H1 (cell line): Measurements from ENCODE around the gene TWNK. TPM values are rescaled to one million over a fixed set of nuclear protein-coding genes. Genes with fewer than 3 reads are reported as not detected.

Experiments used
- CTCF ChIA-PET: fragments of 300-600 bp; sonication (Branson Sonifier 250); formaldehyde crosslinking; loops from one replicate; lab custom pipeline; 2021; ENCODE audit not compliant: partially characterized antibody; lab: Charles Lee
- POLR2A ChIA-PET: fragments of 300-600 bp; sonication (Branson Sonifier 250); formaldehyde crosslinking; loops from one replicate; lab custom pipeline; 2021; ENCODE audit warnings: inconsistent platforms; ENCODE audit not compliant: partially characterized antibody; lab: Charles Lee
- DNase-seq, 2 experiments: peaks; one replicate each; pipeline versions ENCODE4 v3.0.0 to v3.0.0-alpha.2; 2010 to 2022; ENCODE audit warnings: low spot score in 2 of 2, low read depth in 1 of 2, mixed read lengths in 1 of 2
- FAIRE-seq: peaks from 2 replicates; lab custom pipeline; 2011; peaks lifted over from hg19 to GRCh38; lab: Jason Lieb, UNC
- H2AFZ ChIP-seq: 2 replicates; pipeline ENCODE4 v1.8.1; 2012; ENCODE audit warnings: low read length, inconsistent platforms
- H2AK5ac ChIP-seq: 2 replicates; pipeline ENCODE4 v1.6.1; 2013; ENCODE audit warnings: low read depth, low read length
- H2BK120ac ChIP-seq: replicated peaks from 2 replicates; pipeline ENCODE3; 2013; ENCODE audit warnings: low read depth, low read length, inconsistent platforms
- H2BK12ac ChIP-seq: 2 replicates; pipeline ENCODE4 v1.6.1; 2013; ENCODE audit warnings: low read depth, low read length
- H2BK15ac ChIP-seq: 2 replicates; pipeline ENCODE4 v1.6.1; 2013; ENCODE audit warnings: low read length
- H2BK20ac ChIP-seq: 2 replicates; pipeline ENCODE4 v1.6.1; 2013; ENCODE audit warnings: low read length
- H2BK5ac ChIP-seq: 2 replicates; pipeline ENCODE4 v1.6.1; 2013; ENCODE audit warnings: low read depth, low read length
- H3K14ac ChIP-seq: 2 replicates; pipeline ENCODE4 v1.6.1; 2013; ENCODE audit warnings: inconsistent platforms; ENCODE audit not compliant: insufficient read length
- H3K18ac ChIP-seq: 2 replicates; pipeline ENCODE4 v1.6.1; 2013; ENCODE audit warnings: low read length; ENCODE audit errors: extremely low read depth
- H3K23ac ChIP-seq: 2 replicates; pipeline ENCODE4 v1.6.1; 2013; ENCODE audit warnings: inconsistent platforms; ENCODE audit not compliant: insufficient read length
- H3K23me2 ChIP-seq: 2 replicates; pipeline ENCODE4 v1.6.1; 2013; ENCODE audit warnings: low read depth, low read length
- H3K27ac ChIP-seq: 2 replicates; pipeline ENCODE4 v1.6.1; 2011; ENCODE audit warnings: low read depth, low read length, inconsistent platforms
- H3K27me3 ChIP-seq, 4 experiments: replicated peaks in 1 of 4; 1 replicate in 1 of 4; 2 replicates in 3 of 4; pipeline versions ENCODE4 v1.6.1 to v1.8.1; 2011 to 2013; ENCODE audit warnings: low read length in 3 of 4, mild to moderate bottlenecking in 3 of 4, inconsistent platforms in 2 of 4, mixed read lengths in 2 of 4, moderate library complexity in 1 of 4; ENCODE audit not compliant: control insufficient read depth in 3 of 4, insufficient read depth in 3 of 4; ENCODE audit errors: extremely low read depth in 1 of 4
- H3K36me3 ChIP-seq, 4 experiments: 2 replicates each; pipeline versions ENCODE4 v1.6.1 to v1.8.1; 2011 to 2013; ENCODE audit warnings: mild to moderate bottlenecking in 4 of 4, low read length in 3 of 4, moderate library complexity in 2 of 4, control low read depth in 1 of 4, inconsistent platforms in 1 of 4; ENCODE audit not compliant: insufficient read depth in 4 of 4, control insufficient read depth in 2 of 4
- H3K4ac ChIP-seq: replicated peaks from 2 replicates; pipeline ENCODE3; 2013; ENCODE audit warnings: low read length, low read depth, mixed read lengths, inconsistent platforms; ENCODE audit not compliant: insufficient read length
- H3K4me1 ChIP-seq, 4 experiments: replicated peaks in 1 of 4; 1 replicate in 1 of 4; 2 replicates in 3 of 4; pipeline versions ENCODE4 v1.6.1 to v1.8.1; 2011 to 2013; ENCODE audit warnings: low read length in 3 of 4, inconsistent platforms in 2 of 4, mixed read lengths in 1 of 4; ENCODE audit not compliant: insufficient read depth in 4 of 4, control insufficient read depth in 3 of 4
- H3K4me2 ChIP-seq, 2 experiments: 2 replicates each; pipeline versions ENCODE4 v1.6.1 to v1.8.1; 2011 to 2013; ENCODE audit warnings: low read depth in 2 of 2, low read length in 2 of 2, control low read depth in 1 of 2, inconsistent platforms in 1 of 2, mild to moderate bottlenecking in 1 of 2; ENCODE audit not compliant: insufficient read depth in 1 of 2
- H3K4me3 ChIP-seq, 4 experiments: fragments of 200-600, 300-600 bp in 1 of 4; sonication (generic), shearing (Covaris generic), sonication (Bioruptor Twin) in 1 of 4; 2 replicates each; pipeline versions ENCODE4 v1.5.1 to v1.8.1; 2011 to 2016; ENCODE audit warnings: low read length in 4 of 4, low read depth in 3 of 4, control low read depth in 2 of 4, inconsistent platforms in 2 of 4, mild to moderate bottlenecking in 2 of 4, mixed read lengths in 1 of 4, moderate library complexity in 1 of 4; ENCODE audit not compliant: insufficient read depth in 2 of 4; ENCODE audit errors: extremely low read depth in 1 of 4
- H3K56ac ChIP-seq: replicated peaks from 2 replicates; pipeline ENCODE3; 2013; ENCODE audit warnings: low read depth, mild to moderate bottlenecking, mixed read lengths, low read length, inconsistent platforms; ENCODE audit not compliant: insufficient read length
- H3K79me1 ChIP-seq: 2 replicates; pipeline ENCODE4 v1.6.1; 2013; ENCODE audit warnings: low read depth, low read length, control low read depth
- H3K79me2 ChIP-seq, 2 experiments: 2 replicates each; pipeline versions ENCODE4 v1.6.1 to v1.8.1; 2012 to 2013; ENCODE audit warnings: low read length in 2 of 2, mild to moderate bottlenecking in 2 of 2, inconsistent platforms in 1 of 2; ENCODE audit not compliant: insufficient read depth in 2 of 2, control insufficient read depth in 1 of 2
- H3K9ac ChIP-seq, 4 experiments: replicated peaks in 1 of 4; 1 replicate in 1 of 4; 2 replicates in 3 of 4; pipeline versions ENCODE4 v1.6.1 to v1.8.1; 2011 to 2013; ENCODE audit warnings: low read depth in 3 of 4, low read length in 3 of 4, control low read depth in 2 of 4, mild to moderate bottlenecking in 2 of 4, moderate library complexity in 2 of 4, inconsistent platforms in 1 of 4; ENCODE audit errors: extremely low read depth in 1 of 4
- H3K9me3 ChIP-seq, 2 experiments: 2 replicates each; pipeline versions ENCODE4 v1.6.1 to v1.8.1; 2012 to 2013; ENCODE audit warnings: mild to moderate bottlenecking in 2 of 2, moderate library complexity in 2 of 2, control low read depth in 1 of 2, inconsistent platforms in 1 of 2, low read depth in 1 of 2, low read length in 1 of 2, mixed read lengths in 1 of 2; ENCODE audit not compliant: insufficient read depth in 2 of 2
- H4K20me1 ChIP-seq, 2 experiments: replicated peaks in 1 of 2; 2 replicates each; pipeline versions ENCODE3 to v1.8.1; 2011 to 2013; ENCODE audit warnings: inconsistent platforms in 2 of 2, low read length in 2 of 2, mild to moderate bottlenecking in 1 of 2; ENCODE audit not compliant: insufficient read depth in 2 of 2, control insufficient read depth in 1 of 2
- H4K5ac ChIP-seq: 2 replicates; pipeline ENCODE4 v1.6.1; 2013; ENCODE audit warnings: low read length, low read depth, mixed read lengths, inconsistent platforms; ENCODE audit not compliant: insufficient read length
- H4K8ac ChIP-seq: 2 replicates; pipeline ENCODE4 v1.8.0; 2013; ENCODE audit warnings: mild to moderate bottlenecking, moderate library complexity, low read length, inconsistent platforms; ENCODE audit not compliant: insufficient read depth; ENCODE audit errors: extremely low read depth
- H4K91ac ChIP-seq: replicated peaks from 2 replicates; pipeline ENCODE3; 2013; ENCODE audit warnings: low read length, mixed read lengths, inconsistent platforms; ENCODE audit not compliant: insufficient read length
- EZH2 ChIP-seq: fragments of 200-600 bp; sonication (generic); IDR thresholded peaks from 2 replicates; pipeline ENCODE4 v1.7.1; 2012; ENCODE audit warnings: low read depth, mild to moderate bottlenecking, moderate library complexity, low read length, inconsistent platforms; ENCODE audit not compliant: severe bottlenecking
- GABPA ChIP-seq: IDR thresholded peaks from 2 replicates; pipeline ENCODE4 v1.6.1; 2011; ENCODE audit warnings: mild to moderate bottlenecking, low read length, moderate library complexity, borderline replicate concordance; ENCODE audit not compliant: insufficient read depth
- NRF1 ChIP-seq: IDR thresholded peaks from 2 replicates; pipeline ENCODE4 v1.6.1; 2011; ENCODE audit warnings: mild to moderate bottlenecking, low read depth, low read length, improper control_type of control experiment
- POU5F1 ChIP-seq: IDR thresholded peaks from 2 replicates; pipeline ENCODE4 v1.6.1; 2011; ENCODE audit warnings: low read depth, mild to moderate bottlenecking, low read length, moderate library complexity
- RAD21 ChIP-seq, 2 experiments: IDR thresholded peaks in 1 of 2; conservative IDR thresholded peaks in 1 of 2; 2 replicates each; pipeline ENCODE4 v1.6.1; 2011; ENCODE audit warnings: low read depth in 2 of 2, low read length in 2 of 2, improper control_type of control experiment in 1 of 2, inconsistent platforms in 1 of 2, mild to moderate bottlenecking in 1 of 2, moderate library complexity in 1 of 2
- RFX5 ChIP-seq: IDR thresholded peaks from 2 replicates; pipeline ENCODE4 v1.6.1; 2011; ENCODE audit warnings: low read depth, low read length, improper control_type of control experiment, borderline replicate concordance
- RNF2 ChIP-seq: fragments of 200-900, 300-1000 bp; sonication (generic); IDR thresholded peaks from 2 replicates; pipeline ENCODE4 v1.7.1; 2016; ENCODE audit warnings: borderline replicate concordance, low read depth, mild to moderate bottlenecking, antibody characterized with exemption, low read length; ENCODE audit not compliant: poor library complexity, severe bottlenecking; ENCODE audit errors: missing control alignments
- SUZ12 ChIP-seq: fragments of 200-600 bp; sonication (generic); IDR thresholded peaks from 2 replicates; pipeline ENCODE4 v1.6.1; 2012; ENCODE audit warnings: mild to moderate bottlenecking, inconsistent platforms, low read length, moderate library complexity, mixed read lengths
- WGBS, 2 experiments: shearing (Covaris generic) in 1 of 2; methylation state at CpG; one replicate each; pipeline versions ENCODE4 v1.1.6 to v1.1.7; 2013 to 2015; ENCODE audit warnings: low lambda C conversion rate in 2 of 2, mixed read lengths in 2 of 2, inconsistent platforms in 1 of 2, low coverage in 1 of 2, missing lambda C conversion rate in 1 of 2; ENCODE audit not compliant: insufficient replicate concordance in 2 of 2, insufficient coverage in 1 of 2, insufficient read length in 1 of 2; ENCODE audit errors: extremely low coverage in 1 of 2, missing lambda C conversion rate in 1 of 2; 5-methylcytosine and 5-hydroxymethylcytosine counted together
- polyA plus RNA-seq, 7 experiments: library from polyadenylated mRNA; depleted of rRNA in 3 of 7; stranded (reverse) in 5 of 7; unstranded in 2 of 7; fragments of >200 nt in 5 of 7; fragments of 200-250 nt in 2 of 7; gene quantifications; 1 replicate in 5 of 7; 2 replicates in 1 of 7; 4 replicates in 1 of 7; pipeline versions ENCODE4 v1.2.1 to v1.2.3, GENCODE V29; 2011 to 2013; ENCODE audit warnings: missing spikeins in 2 of 7, mixed read lengths in 2 of 7
- total RNA-seq: library from RNA; stranded (reverse); fragmentation: NEBNext Ultra II Directional; extraction: Animal tissue kit (Norgen Biotek cat#: 25700); gene quantifications from 2 replicates; pipeline ENCODE4 v1.2.1, GENCODE V29; 2021
- TF ChIP-seq, protein P1 (sequence below), 3 experiments: IDR thresholded peaks; 1 replicate in 2 of 3; 2 replicates in 1 of 3; pipeline versions ENCODE4 v1.5.1 to v1.6.1; 2011; ENCODE audit warnings: low read length in 3 of 3, mild to moderate bottlenecking in 3 of 3, inconsistent platforms in 2 of 3, low read depth in 1 of 3, moderate library complexity in 1 of 3; ENCODE audit not compliant: insufficient read depth in 1 of 3; ENCODE audit errors: control extremely low read depth in 1 of 3

Gene TWNK
- total and polyA plus RNA-seq, 2 of the 8 experiments (the other 6 are each of a cell fraction or from before 2014, with no cell fraction given) = 15.4 to 32.5 TPM

DNA sequence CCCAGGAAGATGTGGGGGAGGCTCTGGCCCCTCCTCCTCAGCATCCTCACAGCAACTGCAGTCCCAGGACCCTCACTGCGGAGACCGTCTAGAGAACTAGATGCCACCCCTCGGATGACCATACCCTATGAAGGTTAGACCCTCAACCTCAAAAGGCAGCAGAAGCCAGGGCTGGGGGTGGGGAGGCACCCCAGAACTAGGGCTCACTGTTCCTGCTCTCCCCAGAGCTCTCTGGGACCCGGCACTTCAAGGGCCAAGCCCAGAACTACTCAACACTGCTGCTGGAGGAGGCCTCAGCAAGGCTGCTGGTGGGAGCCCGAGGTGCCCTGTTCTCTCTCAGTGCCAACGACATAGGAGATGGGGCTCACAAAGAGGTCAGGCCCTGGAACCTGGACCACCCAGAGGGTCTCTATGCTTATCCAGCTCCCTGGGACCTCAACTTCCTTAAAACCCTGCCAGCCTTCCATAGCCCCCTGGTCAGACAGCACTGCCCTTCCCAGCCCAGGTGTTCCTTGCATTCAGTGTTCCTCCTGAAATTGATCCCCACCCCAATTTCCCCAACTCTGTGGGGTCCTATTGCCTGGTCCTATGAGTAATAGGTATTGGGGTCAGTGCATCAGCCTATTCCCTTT is 14.3 kb upstream of the TWNK start:
- no peak overlapping the region for H2BK15ac ChIP-seq
- 89% methylated on average over 6 of the region's 6 CpGs; no CpG with 5 or more reads in 1 of the 2 experiments for WGBS, 2 experiments
- H2BK12ac ChIP-seq = no peak overlapping the region
- peaks cover 7 to 19% (median 10%) of the 10 kb centered on the region in 4 experiments for H3K4me1 ChIP-seq
- DNase-seq (no peak), FAIRE-seq (no peak)
- no peak overlapping the region for H3K4ac ChIP-seq
- no peaks in the 10 kb centered on the region for H3K9me3 ChIP-seq
- no peak overlapping the region for H4K5ac ChIP-seq
- no peak overlapping the region for H3K9ac ChIP-seq
- no peak overlapping the region for H3K56ac ChIP-seq
- no peak overlapping the region for H2BK20ac ChIP-seq
- H2BK5ac ChIP-seq = no peak overlapping the region
- peaks cover 0 to 3% (median 1%) of the 10 kb centered on the region in 4 experiments; a peak in 1 of 7 replicates for H3K27me3 ChIP-seq
- H3K4me3 ChIP-seq = no peak overlapping the region
- no peak overlapping the region for H4K8ac ChIP-seq
- H2BK120ac ChIP-seq = no peak overlapping the region
- H3K36me3 ChIP-seq = no peaks in the 10 kb centered on the region
- no peak overlapping the region for H2AK5ac ChIP-seq
- no peak overlapping the region for H3K27ac ChIP-seq
- H4K20me1 ChIP-seq = peaks cover 0 to 11% of the 10 kb centered on the region in 2 experiments
- no peaks in the 10 kb centered on the region for H3K79me2 ChIP-seq
- H3K14ac ChIP-seq = no peak overlapping the region
- H3K4me2 ChIP-seq = no peak overlapping the region
- no peak overlapping the region for H3K23ac ChIP-seq
- H4K91ac ChIP-seq = no peak overlapping the region
- H3K79me1 ChIP-seq = no peaks in the 10 kb centered on the region
- POLR2A ChIA-PET = interaction anchor here (0.6 to 2.9 kb wide), 3 partner anchors 12 to 583 kb away, joined by 4 to 10 read pairs (median 6); no protein-coding TSS in a partner anchor
- no peak overlapping the region for H2AFZ ChIP-seq
- no peak overlapping the region for H3K18ac ChIP-seq
- peaks cover 9% of the 10 kb centered on the region for H3K23me2 ChIP-seq
- CTCF ChIA-PET = interaction anchor here (0.6 to 3.0 kb wide), 8 partner anchors 9 to 357 kb away, joined by 3 to 15 read pairs (median 4); no protein-coding TSS in a partner anchor
- TF ChIP-seq RFX5 (no peak), RNF2 (no peak), POU5F1 (no peak), RAD21 (IDR thresholded peaks at IDR 0.05 in 1 of 2, conservative IDR thresholded peaks at IDR 0.05 in 1 of 2; ENCODE audit: low read depth in 2 of 2, low read length in 2 of 2) (no peak), NRF1 (no peak), EZH2 (no peak), SUZ12 (no peak), GABPA (no peak)
- TF ChIP-seq, protein P1, sequence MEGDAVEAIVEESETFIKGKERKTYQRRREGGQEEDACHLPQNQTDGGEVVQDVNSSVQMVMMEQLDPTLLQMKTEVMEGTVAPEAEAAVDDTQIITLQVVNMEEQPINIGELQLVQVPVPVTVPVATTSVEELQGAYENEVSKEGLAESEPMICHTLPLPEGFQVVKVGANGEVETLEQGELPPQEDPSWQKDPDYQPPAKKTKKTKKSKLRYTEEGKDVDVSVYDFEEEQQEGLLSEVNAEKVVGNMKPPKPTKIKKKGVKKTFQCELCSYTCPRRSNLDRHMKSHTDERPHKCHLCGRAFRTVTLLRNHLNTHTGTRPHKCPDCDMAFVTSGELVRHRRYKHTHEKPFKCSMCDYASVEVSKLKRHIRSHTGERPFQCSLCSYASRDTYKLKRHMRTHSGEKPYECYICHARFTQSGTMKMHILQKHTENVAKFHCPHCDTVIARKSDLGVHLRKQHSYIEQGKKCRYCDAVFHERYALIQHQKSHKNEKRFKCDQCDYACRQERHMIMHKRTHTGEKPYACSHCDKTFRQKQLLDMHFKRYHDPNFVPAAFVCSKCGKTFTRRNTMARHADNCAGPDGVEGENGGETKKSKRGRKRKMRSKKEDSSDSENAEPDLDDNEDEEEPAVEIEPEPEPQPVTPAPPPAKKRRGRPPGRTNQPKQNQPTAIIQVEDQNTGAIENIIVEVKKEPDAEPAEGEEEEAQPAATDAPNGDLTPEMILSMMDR (IDR thresholded peaks at IDR 0.05; ENCODE audit: control extremely low read depth in 1 of 3, insufficient read depth in 1 of 3, low read depth in 1 of 3, low read length in 3 of 3) = no peak
